HEK293 (cell line): ENCODE data around the gene TNFRSF17.
"Not testable (repeated sequence)": the region's sequence is repeated elsewhere in the genome, so short reads cannot be mapped to it uniquely, and the experiment has no call there.

Source experiments
- KLF1 ChIP-seq: fragments of 450-650 bp; formaldehyde crosslinking; IDR thresholded peaks from 2 replicates; pipeline ENCODE4 v1.5.1; 2016; ENCODE audit warnings: missing biosample characterization, missing genetic modification characterization
- ZNF223 ChIP-seq: fragments of 450-650 bp; formaldehyde crosslinking; IDR thresholded peaks from 2 replicates; pipeline ENCODE4 v1.5.1; 2016; ENCODE audit warnings: missing biosample characterization, missing genetic modification characterization
- ZNF37A ChIP-seq: fragments of 450-650 bp; IDR thresholded peaks from 2 replicates; pipeline ENCODE4 v1.5.1; 2018; ENCODE audit warnings: missing biosample characterization, missing genetic modification characterization
- ZNF48 ChIP-seq: fragments of 450-650 bp; formaldehyde crosslinking; IDR thresholded peaks from 2 replicates; pipeline ENCODE4 v1.5.1; 2016; ENCODE audit warnings: missing biosample characterization, missing genetic modification characterization
- ZNF660 ChIP-seq: fragments of 450-650 bp; IDR thresholded peaks from 2 replicates; pipeline ENCODE4 v1.5.1; 2018; ENCODE audit warnings: missing biosample characterization, mild to moderate bottlenecking, missing genetic modification characterization
- TF ChIP-seq, protein P1 (sequence below): fragments of 450-650 bp; formaldehyde crosslinking; IDR thresholded peaks from 2 replicates; pipeline ENCODE4 v1.5.1; 2016; ENCODE audit warnings: missing biosample characterization, missing genetic modification characterization
- TF ChIP-seq, protein P2 (sequence below): fragments of 450-650 bp; formaldehyde crosslinking; IDR thresholded peaks from 2 replicates; pipeline ENCODE4 v1.5.1; 2016; ENCODE audit warnings: missing biosample characterization, missing genetic modification characterization

DNA sequence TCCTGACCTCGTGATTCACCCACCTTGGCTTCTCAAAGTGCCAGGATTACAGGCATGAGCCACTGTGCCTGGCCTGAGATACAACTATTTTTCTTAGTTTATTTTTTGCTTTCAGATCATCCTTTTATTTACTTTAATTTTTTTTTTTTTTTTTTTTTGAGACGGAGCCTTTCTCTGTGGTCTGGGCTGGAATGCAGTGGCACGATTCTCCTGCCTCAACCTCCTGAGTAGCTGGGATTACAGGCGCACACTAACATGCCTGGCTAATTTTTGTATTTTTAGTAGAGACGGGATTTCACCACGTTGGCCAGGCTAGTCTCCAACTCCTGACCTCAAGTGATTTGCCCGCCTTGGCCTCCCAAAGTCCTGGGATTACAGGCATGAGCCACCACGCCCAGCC lies 11.4 kb upstream of the TNFRSF17 start:
- TF ChIP-seq, protein P1, sequence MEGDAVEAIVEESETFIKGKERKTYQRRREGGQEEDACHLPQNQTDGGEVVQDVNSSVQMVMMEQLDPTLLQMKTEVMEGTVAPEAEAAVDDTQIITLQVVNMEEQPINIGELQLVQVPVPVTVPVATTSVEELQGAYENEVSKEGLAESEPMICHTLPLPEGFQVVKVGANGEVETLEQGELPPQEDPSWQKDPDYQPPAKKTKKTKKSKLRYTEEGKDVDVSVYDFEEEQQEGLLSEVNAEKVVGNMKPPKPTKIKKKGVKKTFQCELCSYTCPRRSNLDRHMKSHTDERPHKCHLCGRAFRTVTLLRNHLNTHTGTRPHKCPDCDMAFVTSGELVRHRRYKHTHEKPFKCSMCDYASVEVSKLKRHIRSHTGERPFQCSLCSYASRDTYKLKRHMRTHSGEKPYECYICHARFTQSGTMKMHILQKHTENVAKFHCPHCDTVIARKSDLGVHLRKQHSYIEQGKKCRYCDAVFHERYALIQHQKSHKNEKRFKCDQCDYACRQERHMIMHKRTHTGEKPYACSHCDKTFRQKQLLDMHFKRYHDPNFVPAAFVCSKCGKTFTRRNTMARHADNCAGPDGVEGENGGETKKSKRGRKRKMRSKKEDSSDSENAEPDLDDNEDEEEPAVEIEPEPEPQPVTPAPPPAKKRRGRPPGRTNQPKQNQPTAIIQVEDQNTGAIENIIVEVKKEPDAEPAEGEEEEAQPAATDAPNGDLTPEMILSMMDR (tag by site-specific recombination): not testable (repeated sequence)
- not testable (repeated sequence) for TF ChIP-seq KLF1; ZNF223 (tag by site-specific recombination); ZNF37A (tag by site-specific recombination); ZNF660 (tag by site-specific recombination); ZNF48 (tag by site-specific recombination)
- TF ChIP-seq, protein P2, sequence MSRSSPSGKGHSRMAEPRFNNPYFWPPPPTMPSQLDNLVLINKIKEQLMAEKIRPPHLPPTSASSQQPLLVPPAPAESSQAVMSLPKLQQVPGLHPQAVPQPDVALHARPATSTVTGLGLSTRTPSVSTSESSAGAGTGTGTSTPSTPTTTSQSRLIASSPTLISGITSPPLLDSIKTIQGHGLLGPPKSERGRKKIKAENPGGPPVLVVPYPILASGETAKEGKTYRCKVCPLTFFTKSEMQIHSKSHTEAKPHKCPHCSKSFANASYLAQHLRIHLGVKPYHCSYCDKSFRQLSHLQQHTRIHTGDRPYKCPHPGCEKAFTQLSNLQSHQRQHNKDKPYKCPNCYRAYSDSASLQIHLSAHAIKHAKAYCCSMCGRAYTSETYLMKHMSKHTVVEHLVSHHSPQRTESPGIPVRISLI (tag by site-specific recombination): not testable (repeated sequence)
